Esophagus muscularis mucosa (tissue), 4 donors: ENCODE results near the gene PKD2L1. TPM values are rescaled to one million over a fixed set of nuclear protein-coding genes. Genes with fewer than 3 reads are reported as not detected.
A peak's percentile ranks its signal among the peaks of the same experiment; 100 is the strongest.
"Not testable (repeated sequence)": the region's sequence is repeated elsewhere in the genome, so short reads cannot be mapped to it uniquely, and the experiment has no call there.

Experiments
- DNase-seq: peaks from one replicate; pipeline ENCODE4 v3.0.0-alpha.2; 2017; ENCODE audit errors: extremely low spot score
- H3K27ac ChIP-seq, 4 donors: fragments of 200-600 bp; sonication (generic); replicated peaks in 1 of 4; 1 replicate in 3 of 4; 2 replicates in 1 of 4; pipeline ENCODE4 v1.5.1; 2016 to 2019; ENCODE audit warnings: mild to moderate bottlenecking in 1 of 4
- H3K27me3 ChIP-seq, 4 donors: fragments of 200-600 bp; sonication (generic); one replicate each; pipeline versions ENCODE4 v1.5.1 to v1.6.0; 2016 to 2019
- H3K36me3 ChIP-seq, 4 donors: fragments of 200-600 bp; sonication (generic); one replicate each; pipeline ENCODE4 v1.5.1; 2016 to 2019
- H3K4me1 ChIP-seq, 4 donors: fragments of 200-600 bp; sonication (generic); one replicate each; pipeline ENCODE4 v1.5.1; 2016 to 2019
- H3K4me3 ChIP-seq, 4 donors: fragments of 200-600 bp; sonication (generic); 1 replicate in 2 of 4; 2 replicates in 2 of 4; pipeline ENCODE4 v1.5.1; 2016 to 2019; ENCODE audit warnings: mild to moderate bottlenecking in 4 of 4, moderate library complexity in 1 of 4
- H3K9me3 ChIP-seq, 4 donors: fragments of 200-600 bp; sonication (generic); 1 replicate in 3 of 4; 2 replicates in 1 of 4; pipeline ENCODE4 v1.5.1; 2016 to 2019
- EP300 ChIP-seq: sonication (generic); formaldehyde crosslinking; IDR thresholded peaks from one replicate; pipeline ENCODE4 v1.6.1; 2017; ENCODE audit warnings: antibody characterized with exemption
- POLR2A ChIP-seq: fragments of 450-650 bp; IDR thresholded peaks from one replicate; pipeline ENCODE4 v1.6.1; 2017; ENCODE audit warnings: antibody characterized with exemption, moderate library complexity, mild to moderate bottlenecking, low read depth
- POLR2AphosphoS5 ChIP-seq, 2 donors: sonication (generic); formaldehyde crosslinking; IDR thresholded peaks; one replicate each; pipeline ENCODE4 v1.6.1; 2017; ENCODE audit warnings: antibody characterized with exemption in 2 of 2
- WGBS: methylation state at CpG from one replicate; pipeline ENCODE4 v1.1.5; 2018; 5-methylcytosine and 5-hydroxymethylcytosine counted together
- intact Hi-C: fragments of 100-400 bp; cut with DNase I; formaldehyde crosslinking; loops from one replicate; pipeline ENCODE4 v1.15.1; 2023
- total RNA-seq, 4 donors: library from RNA; depleted of rRNA; stranded (reverse); fragments of >200 nt; gene quantifications; one replicate each; pipeline versions ENCODE4 v1.1.0 to v1.2.1, GENCODE V29; 2016
- TF ChIP-seq, protein P1 (sequence below), 3 experiments: fragments of 200-600 bp in 2 of 3; fragments of 450-650 bp in 1 of 3; sonication (generic) in 2 of 3; IDR thresholded peaks; one replicate each; pipeline ENCODE4 v1.5.1; 2017 to 2019; ENCODE audit warnings: antibody characterized with exemption in 3 of 3, mild to moderate bottlenecking in 2 of 3, moderate library complexity in 1 of 3

The PKD2L1 gene
- total RNA-seq, 4 donors from 2014 or later, result not detected

DNA sequence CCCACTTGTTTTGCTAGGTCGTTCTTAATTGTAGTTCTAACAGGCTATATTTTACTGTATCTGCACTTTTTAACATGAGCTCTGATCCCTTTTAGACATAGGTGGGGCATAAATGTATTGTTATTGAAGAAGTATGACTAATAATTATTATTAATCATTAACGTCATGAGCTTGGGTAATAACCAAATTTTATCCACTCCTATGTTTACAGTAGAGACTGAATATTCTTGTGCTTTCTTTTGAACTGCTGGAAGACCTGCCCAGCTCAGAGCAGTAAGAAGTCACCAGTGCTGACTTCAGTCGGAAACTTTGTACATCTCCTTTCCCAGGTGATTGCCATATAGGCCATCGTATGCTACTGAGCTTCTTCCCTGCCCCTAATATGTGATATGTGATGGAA, 18.7 kb downstream of the PKD2L1 start:
- Histone ChIP-seq H3K4me3 (no peak overlapping the region), H3K27me3 (peaks cover 0 to 67% (median 0%) of the 10 kb centered on the region in 4 donors), H3K36me3 (no peaks in the 10 kb centered on the region), H3K4me1 (no peaks in the 10 kb centered on the region), H3K27ac (no peak overlapping the region), H3K9me3 (no peaks in the 10 kb centered on the region)
- TF ChIP-seq EP300, result no peak
- no peak for TF ChIP-seq POLR2A
- no peak for TF ChIP-seq POLR2AphosphoS5 (IDR thresholded peaks at IDR 0.05)
- TF ChIP-seq, protein P1, sequence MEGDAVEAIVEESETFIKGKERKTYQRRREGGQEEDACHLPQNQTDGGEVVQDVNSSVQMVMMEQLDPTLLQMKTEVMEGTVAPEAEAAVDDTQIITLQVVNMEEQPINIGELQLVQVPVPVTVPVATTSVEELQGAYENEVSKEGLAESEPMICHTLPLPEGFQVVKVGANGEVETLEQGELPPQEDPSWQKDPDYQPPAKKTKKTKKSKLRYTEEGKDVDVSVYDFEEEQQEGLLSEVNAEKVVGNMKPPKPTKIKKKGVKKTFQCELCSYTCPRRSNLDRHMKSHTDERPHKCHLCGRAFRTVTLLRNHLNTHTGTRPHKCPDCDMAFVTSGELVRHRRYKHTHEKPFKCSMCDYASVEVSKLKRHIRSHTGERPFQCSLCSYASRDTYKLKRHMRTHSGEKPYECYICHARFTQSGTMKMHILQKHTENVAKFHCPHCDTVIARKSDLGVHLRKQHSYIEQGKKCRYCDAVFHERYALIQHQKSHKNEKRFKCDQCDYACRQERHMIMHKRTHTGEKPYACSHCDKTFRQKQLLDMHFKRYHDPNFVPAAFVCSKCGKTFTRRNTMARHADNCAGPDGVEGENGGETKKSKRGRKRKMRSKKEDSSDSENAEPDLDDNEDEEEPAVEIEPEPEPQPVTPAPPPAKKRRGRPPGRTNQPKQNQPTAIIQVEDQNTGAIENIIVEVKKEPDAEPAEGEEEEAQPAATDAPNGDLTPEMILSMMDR (IDR thresholded peaks at IDR 0.05), result no peak
- intact Hi-C loops, result no loop called here
- WGBS, result 56% methylated on average over 4 of the region's 4 CpGs
- no peak for DNase-seq

- no peak for TF ChIP-seq POLR2AphosphoS5 (IDR thresholded peaks at IDR 0.05)
- TF ChIP-seq EP300, result no peak
- TF ChIP-seq, protein P1 (IDR thresholded peaks at IDR 0.05), result no peak
- TF ChIP-seq POLR2A, result no peak
- intact Hi-C loops, result no loop called here
- H3K9me3 ChIP-seq, result no peaks in the 10 kb centered on the region
- no peak overlapping the region for H3K27ac ChIP-seq
- no peaks in the 10 kb centered on the region for H3K36me3 ChIP-seq
- WGBS, result 86% methylated on average over 3 of the region's 3 CpGs
- no peak overlapping the region for H3K4me3 ChIP-seq
- DNase-seq, result no peak
- no peaks in the 10 kb centered on the region for H3K4me1 ChIP-seq
- peaks cover 0 to 63% (median 0%) of the 10 kb centered on the region in 4 donors for H3K27me3 ChIP-seq
These were observed 22.3 kb downstream of the PKD2L1 start for GRCh38 chr10:100307684-100308083.

GRCh38 chr10:100306861-100307260, 23.2 kb downstream of the PKD2L1 start:
- 96% methylated on average over 5 of the region's 5 CpGs for WGBS

DNA sequence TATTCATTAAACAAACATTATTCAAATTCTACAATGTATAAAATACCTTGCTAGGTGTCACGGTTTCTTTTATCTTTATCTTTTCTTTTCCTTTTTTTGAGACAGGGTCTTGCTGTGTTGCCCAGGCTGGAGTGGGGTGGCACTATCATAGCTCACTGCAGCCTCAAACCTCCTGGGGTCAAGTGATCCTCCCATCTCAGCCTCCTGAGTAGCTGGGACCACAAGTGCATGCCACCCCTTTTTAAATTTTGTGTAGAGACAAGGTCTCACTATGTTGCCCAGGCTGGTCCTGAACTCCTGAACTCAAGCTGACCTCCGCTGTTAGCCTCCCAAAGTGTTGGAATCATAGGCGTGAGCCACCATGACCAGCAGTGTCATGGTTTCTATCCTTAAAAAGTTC, 25.6 kb downstream of the PKD2L1 start:
- DNase-seq, result no peak
- H3K9me3 ChIP-seq, result peaks cover 0 to 6% (median 0%) of the 10 kb centered on the region in 4 donors
- no peak overlapping the region for H3K4me3 ChIP-seq
- H3K4me1 ChIP-seq, result no peaks in the 10 kb centered on the region
- H3K36me3 ChIP-seq, result no peaks in the 10 kb centered on the region
- no peak overlapping the region for H3K27ac ChIP-seq
- intact Hi-C loops, result no loop called here
- 86% methylated on average over 3 of the region's 3 CpGs for WGBS
- peaks cover 0 to 47% (median 0%) of the 10 kb centered on the region in 4 donors for H3K27me3 ChIP-seq
- TF ChIP-seq POLR2A (no peak), POLR2AphosphoS5 (IDR thresholded peaks at IDR 0.05) (no peak)
- TF ChIP-seq, protein P1 (IDR thresholded peaks at IDR 0.05), result no peak

More at GRCh38 chr10:100306861-100307260, 23.2 kb downstream of the PKD2L1 start:
- no peak for TF ChIP-seq POLR2AphosphoS5 (IDR thresholded peaks at IDR 0.05)
- TF ChIP-seq, protein P1 (IDR thresholded peaks at IDR 0.05), result no peak
- TF ChIP-seq EP300, result no peak
- TF ChIP-seq POLR2A, result no peak
- H3K4me3 ChIP-seq, result no peak overlapping the region
- no peak for DNase-seq
- intact Hi-C loops, result no loop called here
- no peak overlapping the region for H3K27ac ChIP-seq
- no peaks in the 10 kb centered on the region for H3K4me1 ChIP-seq
- H3K36me3 ChIP-seq, result no peaks in the 10 kb centered on the region
- peaks cover 0 to 56% (median 0%) of the 10 kb centered on the region in 4 donors for H3K27me3 ChIP-seq
- H3K9me3 ChIP-seq, result no peaks in the 10 kb centered on the region

DNA sequence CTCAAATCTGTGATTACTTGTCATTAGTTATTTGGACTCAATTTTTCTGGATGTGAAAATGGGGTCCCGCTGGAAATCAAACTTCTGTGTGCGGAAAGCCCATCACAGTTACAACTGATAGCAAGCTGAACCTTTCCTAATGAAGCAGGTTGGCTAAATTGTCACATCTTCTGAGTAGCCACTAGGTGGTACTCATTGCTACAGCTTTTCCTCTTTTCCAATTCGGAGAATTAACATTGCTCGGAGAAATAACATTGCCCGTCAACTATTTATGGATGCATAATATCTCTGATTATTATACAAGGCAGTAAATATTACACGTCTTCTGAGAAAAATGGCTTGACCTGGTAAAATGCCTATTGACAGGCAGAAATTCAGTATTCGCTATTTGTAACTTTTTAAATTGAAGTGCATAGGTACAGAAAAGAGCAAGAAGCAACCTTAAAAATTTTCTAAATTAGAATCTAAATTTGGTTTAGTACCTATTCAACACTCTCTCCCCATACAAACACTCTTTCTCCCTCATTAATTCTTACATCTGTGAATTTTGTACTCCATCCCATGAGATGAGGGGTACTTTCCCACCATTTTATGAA, 26.2 kb downstream of the PKD2L1 start:
- WGBS, result 30% methylated on average over 7 of the region's 7 CpGs
- H3K4me3 ChIP-seq, result no peak overlapping the region
- H3K4me1 ChIP-seq, result no peaks in the 10 kb centered on the region
- peaks cover 0 to 47% (median 0%) of the 10 kb centered on the region in 4 donors for H3K27me3 ChIP-seq
- intact Hi-C loops, result no loop called here
- no peak for TF ChIP-seq EP300
- TF ChIP-seq, protein P1 (IDR thresholded peaks at IDR 0.05), result peak; percentile 19 to 59 (median 34)
- TF ChIP-seq POLR2AphosphoS5 (IDR thresholded peaks at IDR 0.05), result no peak
- no peak for DNase-seq
- peaks cover 0 to 6% (median 0%) of the 10 kb centered on the region in 4 donors for H3K9me3 ChIP-seq
- H3K27ac ChIP-seq, result no peak overlapping the region
- H3K36me3 ChIP-seq, result no peaks in the 10 kb centered on the region

DNA sequence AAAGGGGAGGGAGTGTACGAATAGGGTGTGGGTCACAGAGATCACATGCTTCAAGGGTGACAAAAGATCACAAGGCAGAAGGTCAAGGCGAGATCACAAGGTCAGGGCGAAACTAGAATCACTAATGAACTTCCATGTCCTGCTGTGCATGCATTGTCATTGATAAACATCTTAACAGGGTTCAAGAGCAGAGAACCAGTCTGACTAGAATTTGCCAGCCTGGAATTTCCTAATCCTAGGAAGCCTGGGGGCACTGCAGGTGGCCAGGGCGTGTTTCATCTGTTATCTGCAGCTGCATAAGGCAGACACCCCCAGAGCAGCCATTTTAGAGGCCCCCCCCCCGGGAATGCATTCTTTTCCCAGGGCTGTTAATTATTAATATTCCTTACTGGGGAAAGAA, 28.9 kb downstream of the PKD2L1 start:
- 76% methylated on average over 5 of the region's 5 CpGs for WGBS
- H3K4me1 ChIP-seq, H3K9me3 ChIP-seq, H3K27ac ChIP-seq, H3K4me3 ChIP-seq, H3K36me3 ChIP-seq, DNase-seq, intact Hi-C loops: not testable (repeated sequence)
- peaks cover 0 to 55% (median 0%) of the 10 kb centered on the region in 4 donors for H3K27me3 ChIP-seq
